ENCODE data around the gene PGM1.

Gene PGM1

DNA sequence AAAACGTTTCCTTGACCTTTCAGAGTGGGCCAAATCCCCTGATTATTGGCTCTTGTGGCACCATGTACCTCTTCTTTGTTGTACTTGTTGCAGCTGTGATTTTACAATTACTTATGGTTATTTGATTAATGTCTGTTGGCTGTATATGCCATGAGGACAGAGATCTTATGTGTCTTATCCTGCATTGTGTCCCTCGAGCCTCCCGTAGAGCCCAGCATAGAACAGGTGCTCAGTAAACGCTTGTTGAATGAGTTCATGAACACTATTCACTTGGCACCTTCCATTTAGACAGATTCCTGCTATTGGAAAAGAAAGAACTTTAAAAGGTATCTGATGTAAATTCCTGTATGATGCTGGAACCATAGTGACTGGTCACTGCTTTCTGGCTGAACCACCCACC is 48.4 kb downstream of the PGM1 start:
- TF ChIP-seq CTCF (IDR thresholded peaks at IDR 0.05; ENCODE audit: insufficient read depth, low read length, poor library complexity, severe bottlenecking) = no peak
- peaks cover 4% of the 10 kb centered on the region for H3K36me3 ChIP-seq (ENCODE audit: control insufficient read depth, insufficient read depth, low read length)

GRCh38 chr1:63642901-63643300 is 49.7 kb downstream of the PGM1 start:
- Histone ChIP-seq H3K36me3 (ENCODE audit: control insufficient read depth, insufficient read depth, low read length) (peaks cover 4% of the 10 kb centered on the region), H3K4me3 (replicated peaks; ENCODE audit: low read depth, low read length) (no peak overlapping the region), H3K27me3 (replicated peaks; ENCODE audit: control insufficient read depth, insufficient read depth, low read length) (no peaks in the 10 kb centered on the region)
- DNase-seq (ENCODE audit: extremely low read depth, insufficient read length) = no peak
- no peak for TF ChIP-seq CTCF (IDR thresholded peaks at IDR 0.05; ENCODE audit: insufficient read depth, low read length, poor library complexity, severe bottlenecking)

More for the DNA sequence above, 48.4 kb downstream of the PGM1 start:
- Histone ChIP-seq H3K4me3 (replicated peaks; ENCODE audit: low read depth, low read length) (no peak overlapping the region), H3K27me3 (replicated peaks; ENCODE audit: control insufficient read depth, insufficient read depth, low read length) (no peaks in the 10 kb centered on the region)
- DNase-seq (ENCODE audit: extremely low read depth, insufficient read length) = no peak

- no peak for DNase-seq (ENCODE audit: extremely low read depth, insufficient read length)
- no peak for TF ChIP-seq CTCF (IDR thresholded peaks at IDR 0.05; ENCODE audit: insufficient read depth, low read length, poor library complexity, severe bottlenecking)
- Histone ChIP-seq H3K36me3 (ENCODE audit: control insufficient read depth, insufficient read depth, low read length) (peaks cover 4% of the 10 kb centered on the region), H3K4me3 (replicated peaks; ENCODE audit: low read depth, low read length) (no peak overlapping the region), H3K27me3 (replicated peaks; ENCODE audit: control insufficient read depth, insufficient read depth, low read length) (no peaks in the 10 kb centered on the region)
Measured at GRCh38 chr1:63643517-63643916, 50.3 kb downstream of the PGM1 start.

- H3K36me3 ChIP-seq (ENCODE audit: control insufficient read depth, insufficient read depth, low read length) = peaks cover 2% of the 10 kb centered on the region; the same call in 1 of the 2 replicates
- no peak for TF ChIP-seq CTCF (IDR thresholded peaks at IDR 0.05; ENCODE audit: insufficient read depth, low read length, poor library complexity, severe bottlenecking)
- H3K4me3 ChIP-seq (replicated peaks; ENCODE audit: low read depth, low read length) = no peak overlapping the region
- DNase-seq (ENCODE audit: extremely low read depth, insufficient read length) = no peak
- no peaks in the 10 kb centered on the region for H3K27me3 ChIP-seq (replicated peaks; ENCODE audit: control insufficient read depth, insufficient read depth, low read length)
Measured at GRCh38 chr1:63643926-63644325, 50.7 kb downstream of the PGM1 start.

- no peak for TF ChIP-seq CTCF (IDR thresholded peaks at IDR 0.05; ENCODE audit: insufficient read depth, low read length, poor library complexity, severe bottlenecking)
- no peak overlapping the region for H3K4me3 ChIP-seq (replicated peaks; ENCODE audit: low read depth, low read length)
- peaks cover 2% of the 10 kb centered on the region; the same call in 1 of the 2 replicates for H3K36me3 ChIP-seq (ENCODE audit: control insufficient read depth, insufficient read depth, low read length)
- H3K27me3 ChIP-seq (replicated peaks; ENCODE audit: control insufficient read depth, insufficient read depth, low read length) = no peaks in the 10 kb centered on the region
- DNase-seq (ENCODE audit: extremely low read depth, insufficient read length) = no peak
Measured at GRCh38 chr1:63645317-63645716, 52.1 kb downstream of the PGM1 start.

DNA sequence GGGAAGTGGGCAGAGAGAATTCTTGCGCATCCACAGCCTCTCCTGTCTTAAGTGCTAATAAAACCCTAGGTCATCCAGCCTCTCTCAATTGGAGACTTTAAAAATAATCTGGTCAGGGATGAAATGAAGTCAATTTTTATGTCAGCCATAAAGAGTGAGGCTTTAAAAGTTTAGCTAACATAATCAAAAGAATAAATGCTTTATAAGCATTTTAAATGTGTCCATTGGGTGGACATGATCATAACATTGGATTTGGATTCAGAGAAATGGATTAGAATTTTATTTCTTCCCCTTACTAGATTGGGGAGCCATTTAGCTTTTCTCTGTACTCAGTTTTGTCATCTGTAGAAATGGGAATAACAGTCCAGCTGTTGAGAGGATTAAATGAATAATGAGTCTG is 55.5 kb downstream of the PGM1 start:
- TF ChIP-seq CTCF (IDR thresholded peaks at IDR 0.05; ENCODE audit: insufficient read depth, low read length, poor library complexity, severe bottlenecking) = no peak
- no peak overlapping the region for H3K4me3 ChIP-seq (replicated peaks; ENCODE audit: low read depth, low read length)
- no peaks in the 10 kb centered on the region for H3K27me3 ChIP-seq (replicated peaks; ENCODE audit: control insufficient read depth, insufficient read depth, low read length)
- H3K36me3 ChIP-seq (ENCODE audit: control insufficient read depth, insufficient read depth, low read length) = peaks cover 6% of the 10 kb centered on the region
- no peak for DNase-seq (ENCODE audit: extremely low read depth, insufficient read length)

Data from GM06990 (cell line).